CD4-positive, alpha-beta T cell (primary cell): ENCODE data around the gene OPN5. TPM values are rescaled to one million over a fixed set of nuclear protein-coding genes. Genes with fewer than 3 reads are reported as not detected.
"Not testable (repeated sequence)": the region's sequence is repeated elsewhere in the genome, so short reads cannot be mapped to it uniquely, and the experiment has no call there.

ENCODE experiments used
- ATAC-seq: fragments of 200-7000 bp; cut with Tn5 transposase; one replicate; pipeline ENCODE4 v1.10.0; 2022; ENCODE audit warnings: mild to moderate bottlenecking; ENCODE audit not compliant: poor library complexity
- CTCF ChIA-PET: fragments of 350-600 bp; sonication (Branson Sonifier 250); formaldehyde crosslinking; loops from one replicate; lab custom pipeline; 2021; ENCODE audit warnings: antibody characterized with exemption, inconsistent platforms; lab: Charles Lee
- POLR2A ChIA-PET: fragments of 350-600 bp; sonication (Branson Sonifier 250); formaldehyde crosslinking; loops from one replicate; lab custom pipeline; 2021; ENCODE audit warnings: antibody characterized with exemption, inconsistent platforms; lab: Charles Lee
- DNase-seq, 14 experiments: peaks; one replicate each; pipeline ENCODE4 v3.0.0-alpha.2; 2013 to 2020; ENCODE audit warnings: mixed read lengths in 2 of 14
- H3K27ac ChIP-seq, 2 donors: one replicate each; pipeline versions ENCODE4 v1.5.1 to v1.7.0; 2013; ENCODE audit warnings: low read length in 2 of 2, low read depth in 1 of 2, mild to moderate bottlenecking in 1 of 2
- H3K27me3 ChIP-seq, 2 experiments: 1 replicate in 1 of 2; 2 replicates in 1 of 2; pipeline versions ENCODE4 v1.6.1 to v1.7.0; 2013; ENCODE audit warnings: low read length in 2 of 2, control low read depth in 1 of 2, mild to moderate bottlenecking in 1 of 2, moderate library complexity in 1 of 2; ENCODE audit not compliant: insufficient read depth in 2 of 2, control insufficient read depth in 1 of 2
- H3K36me3 ChIP-seq: one replicate; pipeline ENCODE4 v1.6.1; 2013; ENCODE audit warnings: low read length, control low read depth; ENCODE audit not compliant: insufficient read depth
- H3K4me1 ChIP-seq: one replicate; pipeline ENCODE4 v1.6.1; 2013; ENCODE audit warnings: low read length, control low read depth; ENCODE audit not compliant: insufficient read depth
- H3K4me3 ChIP-seq: one replicate; pipeline ENCODE4 v1.5.1; 2013; ENCODE audit warnings: mild to moderate bottlenecking, low read length, moderate library complexity
- H3K9me3 ChIP-seq, 2 experiments: 1 replicate in 1 of 2; 2 replicates in 1 of 2; pipeline versions ENCODE4 v1.6.1 to v1.7.0; 2013; ENCODE audit warnings: low read length in 2 of 2, mild to moderate bottlenecking in 2 of 2, control low read depth in 1 of 2, moderate library complexity in 1 of 2; ENCODE audit not compliant: control insufficient read depth in 1 of 2, insufficient read depth in 1 of 2
- H3K27ac Mint-ChIP-seq: one replicate; pipeline ENCODE4 v1.8.0; 2020; ENCODE audit warnings: mixed read lengths
- H3K27me3 Mint-ChIP-seq: one replicate; pipeline ENCODE4 v1.8.0; 2021; ENCODE audit warnings: mixed read lengths
- H3K36me3 Mint-ChIP-seq: one replicate; pipeline ENCODE4 v1.8.0; 2021; ENCODE audit warnings: low read depth, mixed read lengths
- H3K4me1 Mint-ChIP-seq: one replicate; pipeline ENCODE4 v1.8.0; 2021; ENCODE audit warnings: low read depth, mixed read lengths
- H3K4me3 Mint-ChIP-seq: one replicate; pipeline ENCODE4 v1.8.0; 2020; ENCODE audit warnings: mild to moderate bottlenecking, mixed read lengths
- H3K9me3 Mint-ChIP-seq: one replicate; pipeline ENCODE4 v1.8.0; 2020; ENCODE audit warnings: mixed read lengths
- intact Hi-C, 2 experiments: fragments of 100-400 bp; cut with DNase I in 1 of 2; cut with micrococcal nuclease in 1 of 2; formaldehyde crosslinking; loops; one replicate each; pipeline versions ENCODE4 v1.15.1 to v1.9.0; 2023 to 2025; cut with DNase I, micrococcal nuclease
- total RNA-seq, 174 experiments: library from RNA in 2 of 174; stranded (reverse) in 2 of 174; gene quantifications; one replicate each; pipeline ENCODE4 v1.2.3 and lab custom pipeline; 2021 to 2026
- TF ChIP-seq, protein P1 (sequence below): fragments of 200-600 bp; IDR thresholded peaks from one replicate; pipeline ENCODE4 v1.8.0; 2022; ENCODE audit warnings: antibody characterized with exemption, mild to moderate bottlenecking

OPN5 gene
- total RNA-seq, 2 experiments from 2014 or later, result not detected

DNA sequence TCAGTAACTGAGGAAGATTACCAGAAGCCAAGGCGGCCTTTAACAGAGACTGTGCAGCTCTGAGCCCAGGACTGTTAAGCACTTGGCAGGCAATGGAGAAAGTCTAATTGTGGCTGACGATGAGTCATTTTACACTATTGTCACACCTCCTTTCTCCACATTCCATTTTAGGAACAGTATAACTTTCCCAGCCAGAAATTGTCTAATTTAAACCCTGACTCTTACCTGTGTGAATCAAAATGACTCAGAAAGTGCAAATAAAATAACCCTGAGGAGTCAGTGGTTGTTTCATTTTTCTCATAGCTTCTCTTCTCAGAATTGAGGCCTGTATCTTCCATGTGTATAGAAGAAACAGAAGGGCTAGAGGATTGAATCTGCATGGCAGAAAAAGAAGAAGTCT is 40.0 kb upstream of the OPN5 start:
- DNase-seq (no peak), ATAC-seq (no peak)
- POLR2A ChIA-PET, result no interaction called here
- Mint-ChIP-seq H3K9me3 (no peaks in the 10 kb centered on the region), H3K4me3 (no peak overlapping the region), H3K36me3 (no peaks in the 10 kb centered on the region), H3K4me1 (no peaks in the 10 kb centered on the region), H3K27ac (no peak overlapping the region), H3K27me3 (no peaks in the 10 kb centered on the region)
- Histone ChIP-seq H3K4me1 (no peaks in the 10 kb centered on the region), H3K27me3 (no peaks in the 10 kb centered on the region), H3K9me3 (no peaks in the 10 kb centered on the region), H3K27ac (no peak overlapping the region), H3K4me3 (no peak overlapping the region), H3K36me3 (no peaks in the 10 kb centered on the region)
- CTCF ChIA-PET, result interaction anchor here (0.9 kb wide), 1 partner anchor 46 kb away, joined by 4 read pairs; no protein-coding TSS in a partner anchor
- TF ChIP-seq, protein P1, sequence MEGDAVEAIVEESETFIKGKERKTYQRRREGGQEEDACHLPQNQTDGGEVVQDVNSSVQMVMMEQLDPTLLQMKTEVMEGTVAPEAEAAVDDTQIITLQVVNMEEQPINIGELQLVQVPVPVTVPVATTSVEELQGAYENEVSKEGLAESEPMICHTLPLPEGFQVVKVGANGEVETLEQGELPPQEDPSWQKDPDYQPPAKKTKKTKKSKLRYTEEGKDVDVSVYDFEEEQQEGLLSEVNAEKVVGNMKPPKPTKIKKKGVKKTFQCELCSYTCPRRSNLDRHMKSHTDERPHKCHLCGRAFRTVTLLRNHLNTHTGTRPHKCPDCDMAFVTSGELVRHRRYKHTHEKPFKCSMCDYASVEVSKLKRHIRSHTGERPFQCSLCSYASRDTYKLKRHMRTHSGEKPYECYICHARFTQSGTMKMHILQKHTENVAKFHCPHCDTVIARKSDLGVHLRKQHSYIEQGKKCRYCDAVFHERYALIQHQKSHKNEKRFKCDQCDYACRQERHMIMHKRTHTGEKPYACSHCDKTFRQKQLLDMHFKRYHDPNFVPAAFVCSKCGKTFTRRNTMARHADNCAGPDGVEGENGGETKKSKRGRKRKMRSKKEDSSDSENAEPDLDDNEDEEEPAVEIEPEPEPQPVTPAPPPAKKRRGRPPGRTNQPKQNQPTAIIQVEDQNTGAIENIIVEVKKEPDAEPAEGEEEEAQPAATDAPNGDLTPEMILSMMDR, result no peak
- intact Hi-C loops, result no loop called here

DNA sequence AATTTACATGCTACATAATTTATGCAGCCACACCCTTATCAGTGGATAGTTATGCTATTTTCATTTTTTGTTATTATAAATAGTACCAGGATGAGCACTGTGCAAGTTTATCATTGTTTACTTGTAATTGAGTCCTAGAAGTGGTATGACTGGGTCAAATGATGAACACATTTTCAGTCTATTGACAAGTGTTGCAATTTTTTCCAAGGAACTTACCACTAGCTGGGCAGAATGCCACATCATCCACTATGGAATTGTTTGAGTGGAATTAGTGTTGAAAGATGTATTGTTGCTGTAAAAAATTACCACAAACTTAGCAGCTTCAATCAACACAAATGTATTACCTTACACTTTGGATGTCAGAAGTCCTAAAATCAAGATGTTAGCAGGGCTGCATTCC is 38.1 kb upstream of the OPN5 start:
- Mint-ChIP-seq H3K9me3 (no peaks in the 10 kb centered on the region), H3K36me3 (no peaks in the 10 kb centered on the region), H3K27me3 (no peaks in the 10 kb centered on the region), H3K4me1 (no peaks in the 10 kb centered on the region), H3K4me3 (no peak overlapping the region), H3K27ac (no peak overlapping the region)
- H3K27me3 ChIP-seq, result no peaks in the 10 kb centered on the region
- DNase-seq (no peak), ATAC-seq (no peak)
- H3K9me3 ChIP-seq, result no peaks in the 10 kb centered on the region
- no peaks in the 10 kb centered on the region for H3K4me1 ChIP-seq
- ChIA-PET CTCF (no interaction called here), POLR2A (no interaction called here)
- H3K4me3 ChIP-seq, result no peak overlapping the region
- intact Hi-C loops, result no loop called here
- H3K27ac ChIP-seq, result no peak overlapping the region
- TF ChIP-seq, protein P1, result no peak
- H3K36me3 ChIP-seq, result no peaks in the 10 kb centered on the region

DNA sequence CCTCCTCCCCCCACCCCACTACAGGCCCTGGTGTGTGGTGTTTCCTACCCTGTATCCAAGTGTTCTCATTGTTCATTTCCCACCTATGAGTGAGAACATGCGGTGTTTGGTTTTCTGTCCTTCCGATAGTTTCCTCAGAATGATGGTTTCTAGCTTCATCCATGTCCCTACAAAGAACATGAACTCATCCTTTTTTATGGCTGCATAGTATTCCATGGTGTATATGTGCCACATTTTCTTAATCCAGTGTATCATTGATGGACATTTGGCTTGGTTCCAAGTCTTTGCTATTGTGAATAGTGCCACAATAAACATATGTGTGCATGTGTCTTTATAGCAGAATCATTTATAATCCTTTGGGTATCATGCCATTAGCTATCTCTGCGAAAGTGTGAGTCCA is 36.6 kb upstream of the OPN5 start:
- intact Hi-C loops, H3K36me3 Mint-ChIP-seq, H3K27ac Mint-ChIP-seq, H3K27ac ChIP-seq, H3K27me3 ChIP-seq, H3K9me3 ChIP-seq, H3K9me3 Mint-ChIP-seq, H3K4me3 ChIP-seq, H3K36me3 ChIP-seq, CTCF ChIA-PET, ATAC-seq, DNase-seq, H3K4me3 Mint-ChIP-seq, H3K4me1 ChIP-seq, H3K4me1 Mint-ChIP-seq, POLR2A ChIA-PET, H3K27me3 Mint-ChIP-seq: not testable (repeated sequence)

DNA sequence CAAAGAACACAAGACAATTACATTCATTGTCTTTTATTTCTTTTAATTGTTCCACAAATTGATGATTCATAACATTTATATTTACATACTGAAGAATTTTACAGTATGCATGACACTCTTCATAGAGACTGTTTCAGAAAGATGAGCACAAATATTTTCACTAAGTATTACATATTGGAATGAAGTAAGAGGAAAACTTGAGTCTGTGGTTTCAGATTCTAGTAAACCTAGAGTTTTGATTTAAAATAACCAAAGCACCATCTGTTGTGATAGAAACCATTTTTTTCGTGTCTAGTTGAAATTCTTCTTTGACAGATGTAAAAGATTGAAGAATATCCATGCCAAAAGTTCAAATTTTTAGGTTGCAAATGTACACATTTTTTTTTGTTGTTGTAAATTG is 32.1 kb upstream of the OPN5 start:
- no peaks in the 10 kb centered on the region for H3K9me3 ChIP-seq
- H3K4me1 ChIP-seq, result no peaks in the 10 kb centered on the region
- Mint-ChIP-seq H3K9me3 (no peaks in the 10 kb centered on the region), H3K4me1 (no peaks in the 10 kb centered on the region), H3K27me3 (peaks cover 11% of the 10 kb centered on the region), H3K27ac (no peak overlapping the region), H3K4me3 (no peak overlapping the region), H3K36me3 (no peaks in the 10 kb centered on the region)
- H3K27me3 ChIP-seq, result no peaks in the 10 kb centered on the region
- ChIA-PET POLR2A (no interaction called here), CTCF (interaction anchor here (2.3 kb wide), 1 partner anchor 11 kb away, joined by 5 read pairs; no protein-coding TSS in a partner anchor)
- intact Hi-C loops, result no loop called here
- no peaks in the 10 kb centered on the region for H3K36me3 ChIP-seq
- no peak overlapping the region for H3K4me3 ChIP-seq
- TF ChIP-seq, protein P1, result no peak
- ATAC-seq (no peak), DNase-seq (no peak)
- H3K27ac ChIP-seq, result no peak overlapping the region
